ENCODE data around the gene KPNA6.

DNA sequence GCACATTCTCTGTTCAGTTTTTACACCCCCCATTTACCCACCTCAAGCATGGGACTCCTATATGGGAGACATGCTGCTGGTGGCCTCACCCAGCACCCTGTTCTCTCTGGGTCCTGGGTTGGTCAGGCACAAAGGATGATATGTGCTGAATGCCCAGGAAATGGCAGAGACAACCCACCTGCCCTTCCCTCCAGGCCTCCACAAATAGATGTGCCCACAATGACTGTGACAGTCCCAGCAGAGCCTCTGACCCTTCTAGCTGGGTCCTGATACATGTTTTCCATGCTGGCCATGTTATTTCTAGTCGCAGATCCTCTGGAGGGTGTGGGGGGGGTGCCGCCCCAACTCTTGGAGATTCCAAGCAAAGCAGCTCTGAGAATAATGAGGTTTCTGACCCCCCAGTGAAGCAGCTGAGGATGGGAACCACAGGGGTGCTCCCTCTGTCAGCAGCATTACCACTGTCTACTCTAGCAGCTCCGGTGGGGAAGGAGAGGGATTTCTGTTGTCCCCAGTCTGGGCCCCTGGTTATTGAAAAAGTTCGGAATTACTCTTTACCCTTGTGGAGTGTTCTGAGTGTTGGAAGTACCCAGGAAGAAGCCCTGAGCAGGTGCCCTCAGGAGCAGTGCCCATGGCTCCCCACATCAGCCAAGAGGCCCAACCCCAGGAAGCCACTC, 91.3 kb downstream of the KPNA6 start:
- TF ChIP-seq, protein P1, sequence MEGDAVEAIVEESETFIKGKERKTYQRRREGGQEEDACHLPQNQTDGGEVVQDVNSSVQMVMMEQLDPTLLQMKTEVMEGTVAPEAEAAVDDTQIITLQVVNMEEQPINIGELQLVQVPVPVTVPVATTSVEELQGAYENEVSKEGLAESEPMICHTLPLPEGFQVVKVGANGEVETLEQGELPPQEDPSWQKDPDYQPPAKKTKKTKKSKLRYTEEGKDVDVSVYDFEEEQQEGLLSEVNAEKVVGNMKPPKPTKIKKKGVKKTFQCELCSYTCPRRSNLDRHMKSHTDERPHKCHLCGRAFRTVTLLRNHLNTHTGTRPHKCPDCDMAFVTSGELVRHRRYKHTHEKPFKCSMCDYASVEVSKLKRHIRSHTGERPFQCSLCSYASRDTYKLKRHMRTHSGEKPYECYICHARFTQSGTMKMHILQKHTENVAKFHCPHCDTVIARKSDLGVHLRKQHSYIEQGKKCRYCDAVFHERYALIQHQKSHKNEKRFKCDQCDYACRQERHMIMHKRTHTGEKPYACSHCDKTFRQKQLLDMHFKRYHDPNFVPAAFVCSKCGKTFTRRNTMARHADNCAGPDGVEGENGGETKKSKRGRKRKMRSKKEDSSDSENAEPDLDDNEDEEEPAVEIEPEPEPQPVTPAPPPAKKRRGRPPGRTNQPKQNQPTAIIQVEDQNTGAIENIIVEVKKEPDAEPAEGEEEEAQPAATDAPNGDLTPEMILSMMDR (IDR thresholded peaks at IDR 0.05): no peak
- no peak for TF ChIP-seq POLR2A (IDR thresholded peaks at IDR 0.05)

Measured in uterus (tissue), 2 donors.